MM.1S (cell line): Measurements from ENCODE around the gene PSMC4.

Experiments
- DNase-seq: peaks from one replicate; pipeline ENCODE4 v3.0.0-alpha.2; 2015
- H2AFZ ChIP-seq: fragments of 300-600 bp; sonication (generic); 2 replicates; pipeline ENCODE4 v1.6.0; 2016; ENCODE audit warnings: antibody characterized with exemption, low read length
- H3F3A ChIP-seq: fragments of 300-600 bp; sonication (generic); 2 replicates; pipeline ENCODE4 v1.6.1; 2016; ENCODE audit warnings: mild to moderate bottlenecking, antibody characterized with exemption, low read length, moderate library complexity, mixed read lengths; ENCODE audit not compliant: insufficient read depth
- H3K27ac ChIP-seq: fragments of 300-600 bp; sonication (generic); 2 replicates; pipeline ENCODE4 v1.5.1; 2016; ENCODE audit warnings: mild to moderate bottlenecking, low read length
- H3K27me3 ChIP-seq: fragments of 300-600 bp; sonication (generic); replicated peaks from 2 replicates; pipeline ENCODE4 v1.6.0; 2016; ENCODE audit warnings: low read length; ENCODE audit not compliant: insufficient read depth
- H3K36me3 ChIP-seq: fragments of 300-600 bp; sonication (generic); replicated peaks from 2 replicates; pipeline ENCODE4 v1.6.1; 2016; ENCODE audit warnings: mild to moderate bottlenecking, low read length, mixed read lengths; ENCODE audit not compliant: insufficient read depth
- H3K4me1 ChIP-seq: fragments of 300-600 bp; sonication (generic); 2 replicates; pipeline ENCODE4 v1.6.1; 2016; ENCODE audit warnings: low read length, mixed read lengths
- H3K4me2 ChIP-seq: fragments of 300-600 bp; sonication (generic); 2 replicates; pipeline ENCODE4 v1.6.0; 2016; ENCODE audit warnings: low read depth, low read length
- H3K4me3 ChIP-seq: fragments of 300-600 bp; sonication (generic); 2 replicates; pipeline ENCODE4 v1.5.1; 2016; ENCODE audit warnings: low read length, mixed read lengths
- H3K79me2 ChIP-seq: fragments of 300-600 bp; sonication (generic); 2 replicates; pipeline ENCODE4 v1.6.1; 2016; ENCODE audit warnings: mixed run types, low read length, mixed read lengths
- H3K9ac ChIP-seq: fragments of 300-600 bp; sonication (generic); 2 replicates; pipeline ENCODE4 v1.6.1; 2016; ENCODE audit warnings: low read length, mixed read lengths
- H3K9me2 ChIP-seq: fragments of 300-600 bp; sonication (generic); replicated peaks from 2 replicates; pipeline ENCODE4 v1.6.1; 2016; ENCODE audit warnings: mild to moderate bottlenecking, low read length, mixed read lengths; ENCODE audit not compliant: insufficient read depth
- H3K9me3 ChIP-seq: fragments of 300-600 bp; sonication (generic); replicated peaks from 2 replicates; pipeline ENCODE4 v1.6.1; 2016; ENCODE audit warnings: mild to moderate bottlenecking, low read length, mixed read lengths; ENCODE audit not compliant: insufficient read depth
- H4K20me1 ChIP-seq: fragments of 300-600 bp; sonication (generic); 2 replicates; pipeline ENCODE4 v1.6.1; 2016; ENCODE audit warnings: mild to moderate bottlenecking, low read length, moderate library complexity, mixed read lengths; ENCODE audit not compliant: insufficient read depth
- CTCF ChIP-seq: fragments of 300-600 bp; sonication (generic); IDR thresholded peaks from 2 replicates; pipeline ENCODE4 v1.5.1; 2016; ENCODE audit warnings: antibody characterized with exemption, low read length, mixed read lengths
- EZH2 ChIP-seq: fragments of 300-600 bp; sonication (generic); optimal IDR thresholded peaks from 2 replicates; pipeline ENCODE3; 2017; ENCODE audit warnings: low read depth, mild to moderate bottlenecking, antibody characterized with exemption, low read length, mixed read lengths
- EZH2phosphoT487 ChIP-seq: fragments of 300-600 bp; sonication (generic); IDR thresholded peaks from 2 replicates; pipeline ENCODE4 v1.6.1; 2018; ENCODE audit warnings: antibody characterized with exemption, low read length

The PSMC4 gene

GRCh38 chr19:39941615-39942365, 29.2 kb upstream of the PSMC4 start:
- Histone ChIP-seq H3K27ac (peak overlapping the region; percentile 67), H3K79me2 (no peaks in the 10 kb centered on the region), H2AFZ (no peak overlapping the region), H3K4me1 (peaks cover 25% of the 10 kb centered on the region), H3F3A (peaks cover 18% of the 10 kb centered on the region), H3K4me3 (peak overlapping the region; percentile 43), H3K27me3 (no peaks in the 10 kb centered on the region), H3K9ac (no peak overlapping the region), H3K4me2 (peak overlapping the region; percentile 93), H3K36me3 (no peaks in the 10 kb centered on the region), H3K9me2 (no peaks in the 10 kb centered on the region), H4K20me1 (no peaks in the 10 kb centered on the region), H3K9me3 (no peaks in the 10 kb centered on the region)
- DNase-seq: peak; percentile 91
- TF ChIP-seq EZH2phosphoT487: no peak

- H3K4me2 ChIP-seq: peak overlapping the region; percentile 93
- no peak for DNase-seq
- peak overlapping the region; percentile 67; the same call in 1 of the 2 replicates for H3K27ac ChIP-seq
- TF ChIP-seq EZH2phosphoT487: no peak
- no peak for TF ChIP-seq CTCF
- TF ChIP-seq EZH2: no peak
- no peaks in the 10 kb centered on the region for H3K79me2 ChIP-seq
- no peaks in the 10 kb centered on the region for H3K36me3 ChIP-seq
- H4K20me1 ChIP-seq: no peaks in the 10 kb centered on the region
- no peaks in the 10 kb centered on the region for H3K9me3 ChIP-seq
- peak overlapping the region; percentile 43 for H3K4me3 ChIP-seq
- H3F3A ChIP-seq: peaks cover 18% of the 10 kb centered on the region
- H3K27me3 ChIP-seq: no peaks in the 10 kb centered on the region
- H3K9me2 ChIP-seq: no peaks in the 10 kb centered on the region
- H2AFZ ChIP-seq: no peak overlapping the region
- H3K9ac ChIP-seq: no peak overlapping the region
- peaks cover 21% of the 10 kb centered on the region for H3K4me1 ChIP-seq
These were observed 28.6 kb upstream of the PSMC4 start for GRCh38 chr19:39942366-39942730.

- H3K79me2 ChIP-seq: no peaks in the 10 kb centered on the region
- no peaks in the 10 kb centered on the region for H3K36me3 ChIP-seq
- H3K27ac ChIP-seq: no peak overlapping the region
- no peaks in the 10 kb centered on the region for H3K9me2 ChIP-seq
- TF ChIP-seq CTCF (no peak), EZH2phosphoT487 (no peak), EZH2 (no peak)
- H2AFZ ChIP-seq: no peak overlapping the region
- no peak overlapping the region for H3K9ac ChIP-seq
- no peaks in the 10 kb centered on the region for H3K27me3 ChIP-seq
- peaks cover 18% of the 10 kb centered on the region for H3F3A ChIP-seq
- H3K4me2 ChIP-seq: no peak overlapping the region
- no peak for DNase-seq
- H3K4me1 ChIP-seq: peaks cover 21% of the 10 kb centered on the region
- no peaks in the 10 kb centered on the region for H4K20me1 ChIP-seq
- no peak overlapping the region for H3K4me3 ChIP-seq
- H3K9me3 ChIP-seq: no peaks in the 10 kb centered on the region
These were observed 27.4 kb upstream of the PSMC4 start for GRCh38 chr19:39943586-39943985.

GRCh38 chr19:39946532-39946931, 24.4 kb upstream of the PSMC4 start:
- no peak overlapping the region for H3K4me3 ChIP-seq
- no peak overlapping the region for H2AFZ ChIP-seq
- H3F3A ChIP-seq: peaks cover 9% of the 10 kb centered on the region
- H3K9me2 ChIP-seq: no peaks in the 10 kb centered on the region
- no peaks in the 10 kb centered on the region for H4K20me1 ChIP-seq
- no peaks in the 10 kb centered on the region for H3K27me3 ChIP-seq
- no peaks in the 10 kb centered on the region for H3K36me3 ChIP-seq
- no peak overlapping the region for H3K4me2 ChIP-seq
- no peak overlapping the region for H3K9ac ChIP-seq
- no peaks in the 10 kb centered on the region for H3K79me2 ChIP-seq
- H3K9me3 ChIP-seq: no peaks in the 10 kb centered on the region
- H3K27ac ChIP-seq: no peak overlapping the region
- TF ChIP-seq CTCF (no peak), EZH2 (no peak), EZH2phosphoT487 (no peak)
- H3K4me1 ChIP-seq: peaks cover 7% of the 10 kb centered on the region
- no peak for DNase-seq
